ENCODE data around the gene CYFIP1. TPM values are rescaled to one million over a fixed set of nuclear protein-coding genes. Genes with fewer than 3 reads are reported as not detected.

The CYFIP1 gene
- total and polyA plus RNA-seq, 2 of the 8 experiments (the other 6 are each of a cell fraction or from before 2014, with no cell fraction given): 38.6 to 81.7 TPM

- Histone ChIP-seq H3K9me3 (ENCODE audit: insufficient read depth in 2 of 2, low read depth in 1 of 2, low read length in 1 of 2) (no peaks in the 10 kb centered on the region), H3K56ac (replicated peaks; ENCODE audit: insufficient read length, low read depth, low read length) (no peak overlapping the region), H3K23ac (ENCODE audit: insufficient read length) (no peak overlapping the region), H4K91ac (replicated peaks; ENCODE audit: insufficient read length, low read length) (no peak overlapping the region), H3K79me1 (ENCODE audit: low read depth, low read length) (no peaks in the 10 kb centered on the region), H3K36me3 (ENCODE audit: control insufficient read depth in 2 of 4, insufficient read depth in 4 of 4, low read length in 3 of 4) (no peaks in the 10 kb centered on the region), H3K27me3 (replicated peaks in 1 of 4; ENCODE audit: control insufficient read depth in 3 of 4, extremely low read depth in 1 of 4, insufficient read depth in 3 of 4, low read length in 3 of 4) (no peaks in the 10 kb centered on the region), H4K8ac (ENCODE audit: extremely low read depth, insufficient read depth, low read length) (no peak overlapping the region), H4K5ac (ENCODE audit: insufficient read length, low read depth, low read length) (no peak overlapping the region), H3K23me2 (ENCODE audit: low read depth, low read length) (no peaks in the 10 kb centered on the region), H2BK20ac (ENCODE audit: low read length) (no peak overlapping the region), H3K4me2 (ENCODE audit: insufficient read depth in 1 of 2, low read depth in 2 of 2, low read length in 2 of 2) (no peak overlapping the region), H3K79me2 (ENCODE audit: control insufficient read depth in 1 of 2, insufficient read depth in 2 of 2, low read length in 2 of 2) (no peaks in the 10 kb centered on the region), H2AK5ac (ENCODE audit: low read depth, low read length) (no peak overlapping the region), H3K9ac (replicated peaks in 1 of 4; ENCODE audit: extremely low read depth in 1 of 4, low read depth in 3 of 4, low read length in 3 of 4) (no peak overlapping the region), H3K27ac (ENCODE audit: low read depth, low read length) (no peak overlapping the region), H2BK5ac (ENCODE audit: low read depth, low read length) (no peak overlapping the region), H2BK15ac (ENCODE audit: low read length) (no peak overlapping the region), H3K14ac (ENCODE audit: insufficient read length) (no peak overlapping the region), H3K18ac (ENCODE audit: extremely low read depth, low read length) (no peak overlapping the region), H2BK12ac (ENCODE audit: low read depth, low read length) (no peak overlapping the region), H3K4me1 (replicated peaks in 1 of 4; ENCODE audit: control insufficient read depth in 3 of 4, insufficient read depth in 4 of 4, low read length in 3 of 4) (no peaks in the 10 kb centered on the region), H2BK120ac (replicated peaks; ENCODE audit: low read depth, low read length) (no peak overlapping the region), H3K4me3 (ENCODE audit: extremely low read depth in 1 of 4, insufficient read depth in 2 of 4, low read depth in 3 of 4, low read length in 4 of 4) (no peak overlapping the region), H2AFZ (ENCODE audit: low read length) (no peak overlapping the region), H3K4ac (replicated peaks; ENCODE audit: insufficient read length, low read depth, low read length) (no peak overlapping the region), H4K20me1 (replicated peaks in 1 of 2; ENCODE audit: control insufficient read depth in 1 of 2, insufficient read depth in 2 of 2, low read length in 2 of 2) (no peaks in the 10 kb centered on the region)
- no peak for FAIRE-seq
- CTCF ChIA-PET (ENCODE audit: partially characterized antibody): interaction anchor here (0.6 kb wide), 1 partner anchor 46 kb away, joined by 3 read pairs; no protein-coding TSS in a partner anchor
- POLR2A ChIA-PET (ENCODE audit: partially characterized antibody): interaction anchor here (0.8 to 1.6 kb wide), 2 partner anchors 9 to 11 kb away, joined by 4 to 6 read pairs; no protein-coding TSS in a partner anchor
- WGBS, 2 experiments (ENCODE audit: extremely low coverage in 1 of 2, insufficient coverage in 1 of 2, insufficient read length in 1 of 2, insufficient replicate concordance in 2 of 2, low coverage in 1 of 2, low lambda C conversion rate in 2 of 2, missing lambda C conversion rate in 1 of 2): 83% methylated on average over 7 of the region's 7 CpGs; no CpG with 5 or more reads in 1 of the 2 experiments
- DNase-seq (ENCODE audit: low read depth in 1 of 2, low spot score in 2 of 2): no peak
- TF ChIP-seq CTBP2 (IDR thresholded peaks at IDR 0.05; ENCODE audit: borderline replicate concordance, insufficient read depth, insufficient read length, low read length) (no peak), RFX5 (IDR thresholded peaks at IDR 0.05; ENCODE audit: borderline replicate concordance, low read depth, low read length) (no peak), SIX5 (IDR thresholded peaks at IDR 0.05; ENCODE audit: low read depth, low read length) (no peak), POU5F1 (IDR thresholded peaks at IDR 0.05; ENCODE audit: low read depth, low read length) (no peak), SP4 (IDR thresholded peaks at IDR 0.05; ENCODE audit: low read length) (no peak), CREB1 (IDR thresholded peaks at IDR 0.05) (no peak), HDAC6 (IDR thresholded peaks at IDR 0.05; ENCODE audit: low read depth, low read length) (no peak), POLR2AphosphoS5 (IDR thresholded peaks at IDR 0.05; ENCODE audit: low read depth, low read length) (no peak), TCF12 (IDR thresholded peaks at IDR 0.05; ENCODE audit: low read depth, low read length) (no peak)
- TF ChIP-seq, protein P1, sequence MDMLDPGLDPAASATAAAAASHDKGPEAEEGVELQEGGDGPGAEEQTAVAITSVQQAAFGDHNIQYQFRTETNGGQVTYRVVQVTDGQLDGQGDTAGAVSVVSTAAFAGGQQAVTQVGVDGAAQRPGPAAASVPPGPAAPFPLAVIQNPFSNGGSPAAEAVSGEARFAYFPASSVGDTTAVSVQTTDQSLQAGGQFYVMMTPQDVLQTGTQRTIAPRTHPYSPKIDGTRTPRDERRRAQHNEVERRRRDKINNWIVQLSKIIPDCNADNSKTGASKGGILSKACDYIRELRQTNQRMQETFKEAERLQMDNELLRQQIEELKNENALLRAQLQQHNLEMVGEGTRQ (IDR thresholded peaks at IDR 0.05; ENCODE audit: low read length): no peak
Measured at GRCh38 chr15:22989576-22990477, 9.7 kb upstream of the CYFIP1 start.

Data from H1 (cell line).